ENCODE results near the gene ANGPT4. TPM values are rescaled to one million over a fixed set of nuclear protein-coding genes. Genes with fewer than 3 reads are reported as not detected.

ANGPT4 gene
- total RNA-seq, 2 donors from 2014 or later, result under 0.01 to 0.66 TPM

- Histone ChIP-seq H3K4me1 (no peaks in the 10 kb centered on the region), H3K27me3 (no peaks in the 10 kb centered on the region), H3K4me3 (no peak overlapping the region), H3K36me3 (replicated peaks in 1 of 2; ENCODE audit: insufficient read depth in 1 of 2, low read depth in 2 of 2) (no peaks in the 10 kb centered on the region), H3K27ac (no peak overlapping the region), H3K9me3 (no peaks in the 10 kb centered on the region)
- DNase-seq (no peak), ATAC-seq (no peak)
- intact Hi-C loops (cut with DNase I), result no loop called here
- 54 to 58% methylated on average over 9 of the region's 9 CpGs for WGBS, 2 donors
- TF ChIP-seq CTCF (IDR thresholded peaks at IDR 0.05), result no peak
- no peak for TF ChIP-seq POLR2A (IDR thresholded peaks at IDR 0.05)
Observed at GRCh38 chr20:878511-879307, 37.4 kb downstream of the ANGPT4 start.

- ATAC-seq, result no peak
- no peak overlapping the region for H3K27ac ChIP-seq
- WGBS, 2 donors, result 70 to 83% methylated on average over 3 to 7 of the region's 7 CpGs
- no peak for DNase-seq
- H3K36me3 ChIP-seq (replicated peaks in 1 of 2; ENCODE audit: insufficient read depth in 1 of 2, low read depth in 2 of 2), result no peaks in the 10 kb centered on the region
- no peaks in the 10 kb centered on the region for H3K27me3 ChIP-seq
- H3K9me3 ChIP-seq, result no peaks in the 10 kb centered on the region
- H3K4me3 ChIP-seq, result no peak overlapping the region
- TF ChIP-seq CTCF (IDR thresholded peaks at IDR 0.05) (no peak), POLR2A (IDR thresholded peaks at IDR 0.05) (no peak)
- intact Hi-C loops (cut with DNase I), result no loop called here
- no peaks in the 10 kb centered on the region for H3K4me1 ChIP-seq
Observed at GRCh38 chr20:877814-878213, 38.3 kb downstream of the ANGPT4 start.

- no peaks in the 10 kb centered on the region for H3K36me3 ChIP-seq (replicated peaks in 1 of 2; ENCODE audit: insufficient read depth in 1 of 2, low read depth in 2 of 2)
- no peaks in the 10 kb centered on the region for H3K27me3 ChIP-seq
- H3K27ac ChIP-seq, result no peak overlapping the region
- no peaks in the 10 kb centered on the region for H3K4me1 ChIP-seq
- ATAC-seq (no peak), DNase-seq (no peak)
- intact Hi-C loops (cut with DNase I), result no loop called here
- TF ChIP-seq POLR2A (IDR thresholded peaks at IDR 0.05) (no peak), CTCF (IDR thresholded peaks at IDR 0.05) (no peak)
- 80 to 82% methylated on average over 3 to 4 of the region's 4 CpGs for WGBS, 2 donors
- no peaks in the 10 kb centered on the region for H3K9me3 ChIP-seq
- no peak overlapping the region for H3K4me3 ChIP-seq
Observed at GRCh38 chr20:875115-875514, 41.0 kb downstream of the ANGPT4 start.

- TF ChIP-seq CTCF (IDR thresholded peaks at IDR 0.05) (no peak), POLR2A (IDR thresholded peaks at IDR 0.05) (no peak)
- no peaks in the 10 kb centered on the region for H3K4me1 ChIP-seq
- H3K36me3 ChIP-seq (replicated peaks in 1 of 2; ENCODE audit: insufficient read depth in 1 of 2, low read depth in 2 of 2), result no peaks in the 10 kb centered on the region
- no peaks in the 10 kb centered on the region for H3K9me3 ChIP-seq
- DNase-seq (no peak), ATAC-seq (no peak)
- WGBS, 2 donors, result 57 to 71% methylated on average over 9 to 10 of the region's 10 CpGs
- intact Hi-C loops (cut with DNase I), result no loop called here
- H3K27me3 ChIP-seq, result no peaks in the 10 kb centered on the region
- no peak overlapping the region for H3K27ac ChIP-seq
- H3K4me3 ChIP-seq, result no peak overlapping the region
Observed at GRCh38 chr20:873875-874607, 42.1 kb downstream of the ANGPT4 start.

All from body of pancreas (tissue), 4 donors.